ENCODE measurements around the gene SERPINB8. TPM values are rescaled to one million over a fixed set of nuclear protein-coding genes. Genes with fewer than 3 reads are reported as not detected.

Gene SERPINB8
- total RNA-seq, 1 donor from 2014 or later: 4.5 TPM

DNA sequence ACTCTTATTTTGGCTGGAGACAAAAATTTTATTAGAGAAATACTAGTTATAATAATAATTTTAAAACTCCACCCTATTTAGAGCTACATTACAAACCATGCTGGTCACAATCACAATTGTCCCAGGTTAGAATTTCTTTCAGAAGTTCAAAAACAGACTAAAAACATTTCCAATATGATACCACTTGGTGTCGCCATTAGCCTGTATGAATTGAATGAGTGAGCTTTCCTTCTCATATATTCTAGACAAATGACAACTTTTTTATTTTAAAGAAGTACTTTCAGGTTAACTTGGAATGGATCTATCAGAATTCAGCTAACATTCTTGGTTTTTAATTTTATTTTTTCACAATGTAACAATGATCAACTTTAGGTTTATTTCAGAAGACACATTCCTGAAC lies 48.0 kb downstream of the SERPINB8 start:
- Histone ChIP-seq H3K27me3 (no peaks in the 10 kb centered on the region), H3K9me3 (no peaks in the 10 kb centered on the region), H3K4me1 (no peaks in the 10 kb centered on the region), H3K36me3 (no peaks in the 10 kb centered on the region), H3K4me3 (no peak overlapping the region), H3K27ac (no peak overlapping the region)
- TF ChIP-seq CTCF (IDR thresholded peaks at IDR 0.05): peak in 1 of 3 experiments; percentile 21
- intact Hi-C loops (cut with DNase I): no loop called here
- DNase-seq (ENCODE audit: low spot score in 2 of 2): no peak

DNA sequence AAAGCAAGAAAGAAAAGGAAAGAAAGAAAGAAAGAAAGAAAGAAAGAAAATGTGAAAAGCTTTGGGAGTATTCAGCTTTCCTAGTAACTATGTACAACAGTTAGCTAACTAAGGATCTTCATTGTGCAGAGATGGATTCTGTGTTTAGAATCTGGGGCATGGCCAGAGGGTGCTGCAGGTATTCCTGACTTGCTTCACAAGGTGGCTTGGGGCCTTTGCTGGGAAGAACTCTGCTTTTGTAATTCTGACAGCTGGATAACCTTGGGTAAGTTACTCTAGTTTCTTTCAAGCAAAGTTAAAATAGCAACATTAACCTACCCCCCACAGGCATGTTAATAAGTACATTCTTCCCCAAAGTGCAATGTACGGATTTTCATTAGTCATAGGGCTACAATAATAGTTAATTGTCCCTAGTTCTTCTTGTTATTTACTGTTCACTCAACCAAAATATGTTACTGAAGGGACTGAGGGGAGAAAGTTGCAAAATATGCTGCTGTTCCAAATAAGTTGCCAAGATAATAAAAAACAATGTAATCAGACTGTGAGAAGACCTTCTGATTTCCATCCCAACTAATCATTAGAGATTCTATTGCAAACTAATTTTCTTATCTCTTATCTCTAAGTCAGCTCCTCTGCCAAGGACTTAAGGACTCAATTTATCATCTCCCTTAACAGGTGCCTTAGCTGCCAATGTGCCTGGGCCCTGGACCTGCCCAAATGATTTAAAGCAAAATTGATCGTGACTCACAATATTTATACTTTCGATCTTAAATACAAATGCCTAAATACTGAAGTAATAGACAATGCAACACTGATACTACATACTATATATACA lies 50.3 kb downstream of the SERPINB8 start:
- Histone ChIP-seq H3K27ac (no peak overlapping the region), H3K4me3 (no peak overlapping the region), H3K36me3 (no peaks in the 10 kb centered on the region), H3K9me3 (no peaks in the 10 kb centered on the region), H3K27me3 (no peaks in the 10 kb centered on the region), H3K4me1 (no peaks in the 10 kb centered on the region)
- intact Hi-C loops (cut with DNase I): no loop called here
- no peak for TF ChIP-seq CTCF (IDR thresholded peaks at IDR 0.05)
- DNase-seq (ENCODE audit: low spot score in 2 of 2): no peak

DNA sequence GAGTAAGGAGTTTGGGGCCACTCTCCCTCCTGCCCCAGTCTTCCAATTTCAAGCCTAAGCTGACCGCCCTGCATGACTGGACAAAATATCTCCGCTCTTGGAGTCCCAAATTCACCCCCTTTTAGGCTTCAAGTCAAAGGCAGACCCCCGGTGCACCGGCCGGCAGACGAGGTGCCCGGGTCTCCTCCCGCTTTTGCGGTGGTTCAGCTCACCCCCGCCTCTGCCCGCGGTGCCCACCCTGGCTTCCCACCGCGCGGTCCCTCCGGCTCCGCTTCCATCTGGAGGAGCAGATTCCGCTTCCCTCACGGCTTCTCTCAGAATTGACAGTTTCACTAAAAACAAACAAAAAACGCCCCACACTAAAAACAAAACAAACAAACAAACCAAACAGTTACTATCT lies 56.5 kb downstream of the SERPINB8 start:
- Histone ChIP-seq H3K27me3 (no peaks in the 10 kb centered on the region), H3K9me3 (no peaks in the 10 kb centered on the region), H3K4me3 (no peak overlapping the region), H3K4me1 (no peaks in the 10 kb centered on the region), H3K27ac (no peak overlapping the region), H3K36me3 (no peaks in the 10 kb centered on the region)
- intact Hi-C loops (cut with DNase I): no loop called here
- DNase-seq (ENCODE audit: low spot score in 2 of 2): no peak
- TF ChIP-seq CTCF (IDR thresholded peaks at IDR 0.05): no peak

GRCh38 chr18:64027931-64028695 lies 58.2 kb downstream of the SERPINB8 start:
- intact Hi-C loops (cut with DNase I): no loop called here
- no peak for TF ChIP-seq CTCF (IDR thresholded peaks at IDR 0.05)
- Histone ChIP-seq H3K4me1 (no peaks in the 10 kb centered on the region), H3K9me3 (no peaks in the 10 kb centered on the region), H3K27me3 (no peaks in the 10 kb centered on the region), H3K27ac (no peak overlapping the region), H3K4me3 (no peak overlapping the region), H3K36me3 (no peaks in the 10 kb centered on the region)
- no peak for DNase-seq (ENCODE audit: low spot score in 2 of 2)

DNA sequence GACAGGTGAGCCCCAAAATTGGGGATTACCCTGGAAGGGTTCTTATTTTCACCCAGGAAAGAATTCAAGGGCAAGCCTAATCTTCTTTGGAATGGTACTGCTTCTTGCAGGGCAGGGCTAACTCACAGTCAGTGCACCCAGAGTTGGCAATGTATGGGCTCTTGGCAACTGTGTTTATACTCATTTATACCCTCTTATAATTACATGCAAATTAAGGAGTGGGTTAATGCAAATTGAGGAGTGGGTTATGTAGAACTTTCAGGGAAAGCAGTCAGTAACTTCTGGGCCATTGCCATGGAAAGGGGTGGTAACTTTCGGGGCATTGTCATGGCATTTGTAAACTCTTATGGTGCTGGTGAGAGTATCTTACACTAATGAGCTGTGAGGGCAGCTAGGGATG lies 59.2 kb downstream of the SERPINB8 start:
- DNase-seq (ENCODE audit: low spot score in 2 of 2): no peak
- Histone ChIP-seq H3K27me3 (no peaks in the 10 kb centered on the region), H3K9me3 (no peaks in the 10 kb centered on the region), H3K4me1 (no peaks in the 10 kb centered on the region), H3K27ac (no peak overlapping the region), H3K36me3 (no peaks in the 10 kb centered on the region), H3K4me3 (no peak overlapping the region)
- intact Hi-C loops (cut with DNase I): no loop called here
- TF ChIP-seq CTCF (IDR thresholded peaks at IDR 0.05): no peak

All from ascending aorta (tissue), 2 donors.